Stimulated activated CD8-positive, alpha-beta memory T cell treated with anti-CD3 and anti-CD28 coated beads, Interleukin-4, amount 100 ng/mL, for 4 hours (primary cell): ENCODE results near the gene KCNC1.

Source experiments
- DNase-seq, 2 donors: peaks; one replicate each; pipeline ENCODE4 v3.0.0-alpha.2; 2020; ENCODE audit warnings: low read depth in 2 of 2, low spot score in 1 of 2

KCNC1 gene

DNA sequence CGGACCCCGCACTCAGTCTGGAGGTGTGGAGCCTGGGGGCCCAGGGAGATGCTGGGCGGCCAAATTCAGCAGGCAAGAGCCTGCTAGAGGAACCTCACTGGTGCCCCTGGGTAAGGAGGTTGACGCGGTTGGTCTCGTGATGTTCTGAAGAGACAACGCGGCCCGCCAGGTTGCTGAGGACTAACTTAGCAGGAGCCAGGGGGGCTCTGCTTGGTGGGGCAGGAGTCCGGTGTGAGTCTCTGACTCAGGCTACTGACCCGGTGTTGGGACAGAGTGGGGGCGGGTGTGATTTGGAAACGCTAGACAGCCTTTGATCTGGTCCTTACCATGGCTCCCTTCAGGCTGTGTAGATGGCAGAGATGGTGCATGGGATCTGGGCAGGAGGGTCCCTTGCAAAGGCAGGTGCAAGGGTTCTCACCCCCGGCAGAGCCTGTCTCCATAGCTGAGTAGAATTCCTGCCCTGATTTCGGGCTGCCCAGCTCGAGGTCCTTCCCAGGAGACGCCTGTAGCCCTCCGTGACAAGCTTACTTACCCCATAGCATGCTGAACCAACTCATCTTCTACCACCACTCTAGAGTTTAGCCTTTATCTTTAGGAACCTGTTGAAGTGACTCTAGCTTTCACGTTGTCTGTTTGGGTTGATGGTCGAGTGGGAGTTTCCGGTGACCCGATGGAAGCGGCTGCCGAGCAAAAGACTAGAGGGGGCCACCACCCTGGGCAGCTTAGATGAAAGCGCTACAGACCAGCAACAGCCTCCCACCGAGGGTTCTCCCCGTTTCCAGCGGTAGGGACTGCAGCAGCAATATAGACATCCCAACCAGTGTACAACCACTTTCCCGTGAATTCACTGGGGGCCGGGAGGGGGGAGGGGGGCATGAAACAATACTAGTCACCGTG, 38.4 kb downstream of the KCNC1 start:
- DNase-seq = no peak

DNA sequence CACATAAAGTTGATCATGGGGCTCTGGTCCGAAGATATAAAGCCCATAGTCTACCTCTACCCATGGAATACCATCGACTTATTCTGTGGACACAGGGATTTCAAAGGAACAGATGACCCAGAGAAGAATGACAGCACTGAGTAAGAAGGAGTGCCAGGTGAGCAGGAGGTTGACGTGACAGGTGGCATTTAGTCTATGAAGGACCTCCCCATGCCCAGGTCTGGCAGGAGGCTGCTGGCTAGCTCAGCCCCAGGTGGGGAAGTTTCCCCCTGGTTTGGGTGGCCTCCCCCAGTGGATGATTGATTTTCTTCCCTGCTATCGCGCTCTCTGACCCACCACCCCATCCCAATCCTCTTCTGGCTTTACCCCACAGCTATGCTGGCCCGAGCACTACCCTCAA, 39.1 kb downstream of the KCNC1 start:
- no peak for DNase-seq

DNA sequence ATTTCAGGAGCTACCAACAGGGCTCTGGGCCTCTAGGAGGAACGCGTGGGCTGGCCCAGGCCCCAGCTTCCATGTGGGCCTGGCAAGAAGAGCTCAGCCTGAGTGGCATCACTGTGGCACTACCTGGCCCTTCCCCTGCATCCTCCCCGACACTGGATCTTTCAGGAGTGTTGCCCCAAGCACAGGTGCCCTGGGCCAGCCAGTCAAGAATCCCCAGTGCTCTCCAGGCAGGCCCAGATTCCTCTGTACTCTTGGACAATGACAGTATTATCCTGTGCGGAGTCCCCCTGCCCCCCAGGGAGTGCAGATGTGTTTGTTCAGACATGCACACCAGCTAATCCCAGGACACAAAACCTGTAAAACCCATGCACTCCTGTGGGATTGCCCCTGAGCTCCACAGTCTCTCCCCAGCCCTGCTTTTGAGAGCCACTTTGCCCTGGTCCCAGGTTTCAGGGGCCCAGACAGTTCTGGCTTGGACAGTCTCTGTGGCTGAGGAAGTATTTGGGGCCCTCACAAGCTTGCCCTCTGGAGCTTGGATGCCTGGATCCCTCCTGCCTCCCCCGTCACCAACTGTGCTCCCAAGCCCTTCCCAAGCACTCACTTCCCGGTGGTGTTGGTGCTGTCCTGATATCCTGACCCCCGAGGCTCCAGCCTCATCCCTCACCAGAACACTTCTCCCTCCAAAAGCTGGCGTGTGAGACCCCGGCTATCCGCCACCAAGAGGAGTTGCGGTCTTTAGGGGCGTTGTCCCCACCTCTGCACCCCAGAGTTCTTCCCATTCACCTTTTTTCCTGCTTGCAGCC, 39.9 kb downstream of the KCNC1 start:
- DNase-seq = no peak

DNA sequence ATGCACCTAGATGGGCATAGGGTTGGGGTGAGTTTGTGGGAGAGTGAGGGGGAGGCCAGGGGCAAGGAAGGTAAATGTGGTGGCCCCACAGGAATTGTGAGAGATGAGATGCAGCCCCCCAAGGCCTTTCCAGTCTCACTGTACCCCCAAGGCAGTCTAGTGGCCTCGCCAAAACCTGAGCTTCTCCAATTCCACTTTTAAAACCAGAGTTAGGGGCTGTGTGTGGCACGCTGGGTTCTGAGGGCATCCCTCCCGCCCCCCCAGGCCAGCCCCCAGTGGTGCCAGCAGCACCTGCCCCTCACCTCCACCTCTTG, 40.4 kb downstream of the KCNC1 start:
- DNase-seq = no peak

DNA sequence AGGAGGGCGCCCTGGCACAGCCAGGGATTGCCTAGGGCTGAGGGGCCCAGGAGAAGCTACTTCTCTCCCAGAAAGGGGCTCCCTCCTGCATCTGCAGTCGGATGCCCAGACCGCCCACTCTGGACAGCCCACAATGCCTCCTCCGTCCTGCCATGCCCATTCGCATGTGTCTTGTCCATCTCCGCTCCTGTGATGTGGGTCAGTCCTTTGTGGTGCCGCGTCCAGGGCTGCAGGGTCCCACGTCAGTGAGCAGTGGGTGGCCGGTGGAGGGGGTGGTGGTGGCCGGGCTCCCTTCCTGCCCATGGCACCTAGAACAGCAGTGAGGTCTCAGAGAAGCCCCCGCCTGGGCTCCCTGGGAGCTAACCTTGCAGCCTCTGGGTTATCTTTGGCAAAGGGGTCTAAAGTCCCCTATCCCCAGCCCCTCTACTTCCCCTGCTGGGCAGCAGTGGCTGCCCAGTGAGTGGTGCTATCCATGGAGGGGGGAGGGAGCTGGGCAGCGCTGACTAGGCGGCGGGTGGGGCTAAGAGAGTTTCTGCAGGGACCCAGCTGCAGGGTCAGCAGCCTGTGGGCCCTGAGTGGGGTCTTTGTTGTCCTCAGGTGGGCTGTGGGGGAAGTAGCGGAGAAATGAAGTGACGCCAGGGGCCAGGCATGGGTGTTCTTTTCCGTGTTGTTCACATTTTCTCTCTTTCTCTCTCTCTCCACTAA, 41.1 kb downstream of the KCNC1 start:
- no peak for DNase-seq

DNA sequence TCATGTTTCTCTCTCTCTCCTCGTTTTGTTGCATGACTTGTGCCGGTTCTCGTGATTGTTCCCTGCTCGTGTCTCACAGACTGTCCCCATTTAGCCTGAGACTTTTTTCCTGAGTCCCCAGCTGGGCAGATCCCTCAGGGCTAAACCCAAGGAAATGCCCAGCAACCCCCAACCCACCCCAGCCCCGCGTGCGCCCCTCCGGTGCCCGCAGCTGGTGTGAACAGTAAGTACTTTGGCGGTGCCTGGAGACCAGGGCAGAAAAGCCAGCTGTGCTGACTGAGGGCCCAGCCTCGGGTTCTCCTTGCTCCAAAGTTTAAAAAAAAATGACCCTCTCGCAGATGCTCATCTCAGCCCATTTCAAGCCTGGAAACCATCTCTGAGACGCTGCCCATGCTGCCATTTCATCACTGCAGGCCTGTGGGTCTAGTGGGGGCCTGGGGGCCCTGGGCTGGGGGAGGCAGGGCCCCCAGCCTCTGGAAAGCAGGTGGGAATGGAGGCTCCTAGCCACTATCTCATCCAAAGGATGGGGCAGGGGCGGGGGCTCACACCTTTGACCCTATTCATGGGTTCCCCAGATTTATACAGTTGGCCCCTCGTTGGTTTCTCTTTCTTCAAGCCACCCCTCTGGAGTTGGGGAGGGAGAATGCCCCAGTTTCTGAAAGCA, 41.8 kb downstream of the KCNC1 start:
- no peak for DNase-seq

DNA sequence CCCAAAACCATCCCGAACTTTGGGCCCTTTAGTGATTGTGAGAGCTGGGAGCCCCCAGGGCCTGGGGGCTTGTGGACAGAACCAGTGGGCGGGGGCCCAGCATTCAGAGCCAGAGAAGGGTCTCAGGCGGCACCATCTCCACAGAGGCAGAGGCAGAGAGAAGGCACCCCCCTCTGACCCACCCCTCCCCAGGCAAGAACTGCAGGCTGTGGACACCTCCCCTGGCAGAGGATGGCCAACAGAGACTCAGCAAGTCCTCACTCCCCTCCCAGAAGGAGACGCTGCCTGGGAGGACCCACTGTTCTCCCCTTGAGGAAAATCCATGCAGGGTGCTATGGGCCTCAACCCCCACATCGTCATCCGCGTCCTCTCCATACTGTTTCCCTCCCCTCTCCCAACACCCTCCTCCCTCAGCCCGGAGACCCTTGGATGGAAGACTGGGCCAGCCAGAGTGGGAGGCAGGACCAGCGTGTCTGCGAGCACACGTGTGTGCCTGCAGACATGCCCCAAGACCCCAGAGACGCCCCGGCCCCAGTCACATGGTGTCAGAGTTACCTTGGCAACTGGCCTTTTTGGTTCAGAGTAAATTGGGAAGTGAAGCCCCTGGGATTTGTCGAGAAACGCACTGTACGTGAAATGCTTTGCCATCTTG, 42.6 kb downstream of the KCNC1 start:
- no peak for DNase-seq

DNA sequence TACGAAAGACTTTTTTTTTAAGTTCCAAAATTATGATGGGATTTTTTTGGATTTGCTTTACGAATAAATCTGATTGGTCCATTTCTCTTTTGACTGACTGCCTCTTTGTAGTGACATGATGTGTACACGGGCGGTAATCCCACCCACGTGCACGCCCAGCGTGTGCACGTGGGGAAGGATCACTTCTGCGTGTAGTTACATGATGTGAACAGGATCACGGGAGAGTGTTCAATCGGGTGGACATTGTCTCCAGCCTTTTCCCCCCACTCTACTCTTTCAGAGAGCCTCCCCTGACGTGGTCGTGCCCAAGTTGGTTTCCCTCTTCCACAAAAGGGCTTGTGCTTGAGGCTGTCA, 43.1 kb downstream of the KCNC1 start:
- DNase-seq = no peak

DNA sequence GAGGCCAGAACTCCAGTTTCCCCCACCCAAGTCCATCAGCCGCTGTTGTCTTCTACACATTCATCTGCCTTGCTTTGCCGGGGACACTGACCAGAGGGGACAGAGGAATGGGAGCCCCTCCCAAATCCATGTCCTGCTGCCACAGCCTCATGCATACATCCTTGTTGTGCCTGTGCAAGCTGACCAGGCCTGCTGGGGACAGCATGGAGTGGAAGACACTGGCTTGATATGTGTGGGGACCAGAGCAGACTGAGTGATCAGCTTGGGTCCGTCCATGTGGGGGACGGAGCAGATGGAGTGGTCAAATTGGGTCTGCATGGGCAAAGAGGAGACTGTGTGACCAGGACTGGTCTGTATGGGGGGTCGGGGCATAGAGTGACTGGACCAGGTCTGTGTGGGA, 43.8 kb downstream of the KCNC1 start:
- no peak for DNase-seq

DNA sequence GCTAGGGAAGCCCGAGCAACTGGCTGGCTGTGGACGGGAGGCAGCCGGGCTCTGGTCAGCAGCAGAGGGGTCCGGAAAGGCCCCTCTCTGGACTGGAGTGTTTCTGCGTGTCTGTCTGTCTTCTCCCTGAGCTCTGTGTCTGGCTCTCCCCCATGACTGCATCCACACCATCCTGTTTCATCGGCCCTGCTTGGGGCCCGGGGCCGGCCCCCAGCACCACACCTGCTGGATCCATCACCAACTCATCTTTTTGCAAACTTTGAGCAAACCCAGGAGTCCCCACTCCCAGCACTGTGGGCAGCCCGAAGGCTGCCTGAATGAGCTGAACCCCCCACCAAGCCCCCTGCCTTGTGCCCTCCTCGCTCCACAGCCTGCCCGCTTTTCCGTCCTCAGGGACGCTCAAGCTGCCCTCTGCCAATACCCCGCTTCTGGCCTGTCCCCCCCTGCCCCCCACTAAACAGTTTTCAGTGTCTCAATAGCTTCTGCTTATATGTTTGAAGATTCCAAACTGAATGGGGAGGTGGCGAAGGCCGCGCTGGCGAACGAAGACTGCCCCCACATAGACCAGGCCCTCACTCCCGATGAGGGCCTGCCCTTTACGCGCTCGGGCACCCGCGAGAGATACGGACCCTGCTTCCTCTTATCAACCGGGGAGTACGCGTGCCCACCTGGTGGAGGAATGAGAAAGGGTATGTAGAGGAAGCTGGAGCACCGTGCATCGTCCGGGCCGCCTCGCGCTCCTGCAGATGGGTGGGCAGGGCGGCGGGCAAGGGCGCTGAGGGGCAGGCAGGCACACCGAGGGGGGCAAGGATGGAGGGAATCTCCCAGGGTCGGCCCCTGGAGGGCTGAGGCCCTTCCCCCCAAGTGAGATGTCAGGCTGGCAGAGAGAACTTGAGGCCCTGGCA, 44.6 kb downstream of the KCNC1 start:
- DNase-seq = no peak

DNA sequence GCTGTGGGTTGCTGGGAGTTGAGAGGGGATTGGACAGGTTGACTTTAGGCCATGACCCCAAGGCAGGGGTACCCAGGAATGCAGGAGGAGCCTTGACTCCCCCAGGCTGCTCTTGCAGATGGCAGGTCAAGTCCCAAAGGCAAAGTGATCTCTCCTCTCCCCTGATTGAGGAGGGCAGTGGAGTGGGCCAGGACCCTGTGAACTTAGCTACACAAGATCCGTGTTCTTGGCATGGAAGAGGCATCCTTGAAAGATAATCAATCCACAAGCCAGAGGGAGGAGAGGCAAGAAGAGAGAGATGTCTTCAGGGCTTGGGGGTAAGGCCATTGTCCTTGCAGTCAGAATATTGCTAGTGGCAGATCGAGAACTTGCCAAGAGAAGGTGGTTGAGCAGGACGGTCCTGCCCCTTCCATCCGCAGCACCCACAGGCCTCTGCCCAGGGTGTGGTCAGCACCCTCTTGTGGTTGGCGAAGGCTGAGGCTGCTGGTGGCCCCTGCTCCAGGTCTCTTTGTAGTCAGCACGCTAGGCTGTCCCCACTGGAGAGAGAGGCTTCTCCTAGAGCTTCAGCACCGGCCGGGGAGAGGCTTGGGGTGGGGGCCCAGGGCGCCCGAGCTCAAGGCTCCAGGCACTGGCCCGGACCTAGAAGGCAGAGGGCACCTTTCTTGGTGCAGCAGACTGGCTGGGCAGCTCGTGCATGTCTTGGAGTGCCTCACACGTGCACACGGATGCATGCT, 45.4 kb downstream of the KCNC1 start:
- no peak for DNase-seq

DNA sequence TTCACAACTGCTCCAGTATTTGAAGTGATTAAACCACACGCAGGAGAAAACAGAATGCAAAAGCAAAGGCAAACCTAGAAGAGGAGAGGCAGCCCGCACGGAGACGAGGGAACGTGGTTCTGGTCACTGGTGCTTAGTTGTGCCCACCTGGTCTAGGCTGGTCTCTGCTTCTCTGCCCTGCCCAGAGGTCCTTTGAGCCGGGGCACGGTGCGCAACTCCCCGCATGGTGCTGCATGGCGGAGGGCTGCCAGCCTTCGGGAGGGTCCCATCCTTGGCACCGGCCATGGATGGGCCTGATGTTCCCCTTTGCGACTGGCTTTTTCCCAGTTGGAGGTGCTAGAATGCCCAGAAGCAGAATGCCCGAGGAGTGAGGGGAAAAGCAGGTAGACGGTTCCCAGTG, 46.1 kb downstream of the KCNC1 start:
- DNase-seq = no peak

DNA sequence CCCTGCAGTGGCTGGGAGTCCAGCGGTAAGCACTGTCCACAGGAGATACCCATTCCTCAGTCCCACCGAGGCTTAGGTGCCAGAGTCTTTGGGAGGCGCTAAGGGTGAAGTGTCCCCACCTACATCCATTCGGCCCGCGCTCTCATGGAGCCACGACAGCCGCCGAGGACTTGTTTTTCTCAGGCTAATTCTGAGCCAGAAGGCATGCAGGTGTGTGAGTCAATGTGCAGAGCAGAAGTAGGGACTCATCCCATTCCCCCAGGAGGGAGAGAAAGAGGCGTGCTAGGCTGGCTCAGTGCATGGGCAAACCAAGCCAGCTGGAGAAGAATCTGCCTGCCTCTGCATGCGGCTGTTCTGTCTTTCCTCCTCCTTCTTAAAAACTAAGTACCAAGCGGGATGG, 46.6 kb downstream of the KCNC1 start:
- no peak for DNase-seq

DNA sequence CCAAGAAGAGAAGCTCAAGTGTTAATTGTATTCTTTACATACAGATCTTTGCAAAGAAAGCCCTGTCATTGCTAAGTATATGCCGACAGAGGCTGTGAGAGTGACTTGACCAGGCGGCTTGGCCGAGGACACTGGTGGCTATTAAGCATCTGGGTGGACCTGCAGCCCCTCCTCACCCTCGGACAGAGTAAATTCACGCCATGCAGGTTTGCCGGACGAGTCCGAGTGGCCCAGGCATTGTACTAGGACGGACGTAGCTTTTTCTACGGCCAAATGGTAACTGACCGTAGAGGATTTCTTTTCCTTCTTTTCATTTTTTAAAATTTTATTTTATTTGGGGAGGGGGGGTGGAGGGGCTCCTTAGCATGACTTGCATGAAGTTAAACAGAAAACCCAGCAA, 47.0 kb downstream of the KCNC1 start:
- no peak for DNase-seq

DNA sequence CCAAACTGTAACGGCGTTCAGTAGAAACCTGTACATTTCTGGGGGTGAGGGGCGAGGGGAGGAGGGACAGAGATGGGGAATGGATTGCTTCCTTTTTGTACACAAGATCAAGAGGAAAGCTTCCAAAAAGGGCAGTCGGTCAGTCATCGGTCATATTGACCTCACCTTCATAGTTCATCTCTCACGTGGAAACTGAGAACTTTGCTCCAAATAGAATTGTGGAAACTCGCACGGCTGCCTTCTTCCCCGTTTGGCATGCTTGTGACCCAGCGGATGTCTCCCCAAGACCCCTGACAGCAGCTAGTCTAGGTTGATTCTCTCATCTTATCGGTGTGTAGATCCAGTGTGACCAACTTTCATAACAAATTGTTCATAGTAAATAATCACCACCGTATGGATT, 47.6 kb downstream of the KCNC1 start:
- no peak for DNase-seq

DNA sequence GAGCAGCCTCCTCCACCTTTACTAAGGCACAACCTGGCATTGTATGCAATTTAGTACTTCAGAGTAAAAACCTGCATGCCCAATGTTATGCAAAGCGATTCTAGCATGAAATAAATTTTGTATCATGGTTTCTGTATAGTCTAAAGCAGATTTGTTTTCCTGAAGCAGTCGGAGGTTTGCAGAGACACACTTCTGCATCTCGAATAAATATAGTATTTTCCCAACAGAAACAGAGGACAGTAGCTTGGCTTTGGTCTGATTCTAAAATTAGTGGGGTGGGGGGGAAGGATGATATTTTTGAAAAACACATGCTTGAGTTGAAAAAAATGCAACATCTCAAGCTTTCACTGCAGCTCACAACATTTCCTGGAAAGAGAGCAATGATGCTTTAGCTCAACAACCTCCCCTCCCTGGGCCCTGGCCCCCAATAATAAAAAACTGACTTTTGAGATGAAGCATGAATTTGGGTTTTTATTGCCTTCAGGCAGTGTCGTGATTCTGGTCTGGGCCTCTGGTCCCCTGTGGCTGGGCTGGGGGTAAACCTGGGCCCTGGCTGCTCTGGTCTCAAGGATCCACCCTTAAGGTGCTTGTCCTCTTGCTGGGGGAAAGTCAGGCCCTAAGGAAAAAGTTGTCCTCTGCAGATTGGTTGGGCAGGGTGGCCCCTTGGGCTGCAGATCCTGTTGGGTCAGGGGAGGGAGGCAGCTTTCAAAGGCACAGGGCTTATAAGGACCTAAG, 48.2 kb downstream of the KCNC1 start:
- DNase-seq = no peak

DNA sequence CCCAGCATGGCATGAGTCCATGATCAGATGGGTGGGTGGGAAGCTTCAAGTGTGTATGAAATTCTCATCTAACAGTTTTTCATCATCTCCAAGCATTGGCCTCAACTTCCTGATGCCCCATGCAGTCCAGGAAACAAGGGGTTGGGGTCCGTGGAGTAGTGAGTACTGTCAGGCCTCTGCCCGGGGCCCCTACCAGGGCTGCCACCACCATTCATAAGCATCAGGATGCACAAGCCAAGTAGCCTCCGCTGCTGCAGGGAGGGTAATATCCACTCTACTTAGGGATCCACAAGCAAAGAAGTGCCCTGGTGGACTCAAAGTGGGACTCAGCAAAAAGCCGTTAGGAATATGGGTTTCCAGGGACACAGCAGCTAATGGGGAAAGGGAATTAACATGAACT, 49.3 kb downstream of the KCNC1 start:
- no peak for DNase-seq

DNA sequence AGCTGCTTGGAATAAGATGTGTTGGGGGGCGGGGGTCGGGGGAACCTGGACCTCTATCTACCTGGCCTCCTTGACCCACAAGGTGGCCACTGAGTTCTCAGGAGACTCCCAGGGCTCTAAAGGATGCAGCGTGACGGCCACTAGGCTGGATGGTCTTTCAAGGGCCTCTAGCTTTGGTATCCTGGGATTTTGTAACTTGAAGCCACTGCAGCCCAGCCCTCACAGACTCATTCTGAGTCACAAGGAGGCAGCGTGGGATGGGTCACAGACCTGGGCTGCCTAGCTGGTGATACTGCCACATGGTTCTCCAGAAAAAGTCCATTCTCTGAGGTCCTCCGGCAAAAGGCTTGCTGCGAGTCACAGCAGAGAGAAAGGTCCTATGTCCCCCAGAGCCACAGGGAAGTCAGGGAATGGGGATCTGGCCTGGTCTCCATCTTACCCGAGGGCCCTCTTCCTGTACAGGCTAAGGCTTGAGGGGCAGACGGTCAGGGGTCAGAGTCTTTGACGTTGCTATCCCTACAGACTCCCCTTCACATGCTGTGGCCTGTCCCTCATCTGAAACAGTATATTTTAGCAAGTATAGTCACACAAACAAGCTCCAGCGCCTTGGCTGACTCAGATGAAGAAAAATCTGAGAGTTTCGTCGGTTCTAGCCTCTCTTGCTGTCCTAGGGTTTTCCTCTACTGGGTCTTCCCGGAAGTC, 52.4 kb downstream of the KCNC1 start:
- no peak for DNase-seq
